CD14-positive monocyte (primary cell): ENCODE data around the gene KCNN3. TPM values are rescaled to one million over a fixed set of nuclear protein-coding genes. Genes with fewer than 3 reads are reported as not detected.

Experiments
- DNase-seq, 3 donors: peaks; one replicate each; pipeline ENCODE4 v3.0.0-alpha.2; 2011 to 2022
- H2AFZ ChIP-seq: 2 replicates; pipeline ENCODE4 v1.6.0; 2012; ENCODE audit warnings: mild to moderate bottlenecking, low read depth, low read length, inconsistent platforms; ENCODE audit not compliant: insufficient read depth, poor library complexity, severe bottlenecking
- H3K27ac ChIP-seq, 2 donors: 1 replicate in 1 of 2; 2 replicates in 1 of 2; pipeline ENCODE4 v1.5.1; 2012 to 2013; ENCODE audit warnings: low read length in 2 of 2, control low read depth in 1 of 2, inconsistent platforms in 1 of 2, low read depth in 1 of 2, mild to moderate bottlenecking in 1 of 2
- H3K27me3 ChIP-seq, 2 donors: one replicate each; pipeline versions ENCODE4 v1.6.0 to v1.6.1; 2011 to 2013; ENCODE audit warnings: low read length in 2 of 2; ENCODE audit not compliant: control insufficient read depth in 2 of 2, insufficient read depth in 2 of 2
- H3K36me3 ChIP-seq, 2 donors: replicated peaks in 1 of 2; 1 replicate in 1 of 2; 2 replicates in 1 of 2; pipeline versions ENCODE4 v1.5.1 to v1.6.1; 2012 to 2013; ENCODE audit warnings: low read length in 2 of 2, control low read depth in 1 of 2, inconsistent platforms in 1 of 2, mild to moderate bottlenecking in 1 of 2; ENCODE audit not compliant: insufficient read depth in 2 of 2, control insufficient read depth in 1 of 2
- H3K4me1 ChIP-seq, 2 donors: 1 replicate in 1 of 2; 2 replicates in 1 of 2; pipeline versions ENCODE4 v1.5.1 to v1.6.1; 2012 to 2013; ENCODE audit warnings: low read length in 2 of 2, control low read depth in 1 of 2, inconsistent platforms in 1 of 2, mild to moderate bottlenecking in 1 of 2, moderate library complexity in 1 of 2; ENCODE audit not compliant: insufficient read depth in 2 of 2, control insufficient read depth in 1 of 2
- H3K4me2 ChIP-seq: replicated peaks from 2 replicates; pipeline ENCODE3; 2012; ENCODE audit warnings: low read length, moderate library complexity, mild to moderate bottlenecking; ENCODE audit not compliant: poor library complexity, severe bottlenecking; ENCODE audit errors: extremely low read depth
- H3K4me3 ChIP-seq, 3 experiments: fragments of 200-600 bp in 1 of 3; sonication (generic) in 1 of 3; replicated peaks in 1 of 3; 1 replicate in 2 of 3; 2 replicates in 1 of 3; pipeline ENCODE4 v1.5.1; 2011 to 2013; ENCODE audit warnings: low read length in 3 of 3, mild to moderate bottlenecking in 3 of 3, control low read depth in 2 of 3, low read depth in 2 of 3, inconsistent platforms in 1 of 3, moderate library complexity in 1 of 3
- H3K79me2 ChIP-seq: 2 replicates; pipeline ENCODE4 v1.6.0; 2012; ENCODE audit warnings: mild to moderate bottlenecking, control low read depth, inconsistent platforms, low read length, moderate library complexity; ENCODE audit not compliant: insufficient read depth
- H3K9ac ChIP-seq: 2 replicates; pipeline ENCODE4 v1.6.0; 2017; ENCODE audit warnings: low read length, mild to moderate bottlenecking; ENCODE audit not compliant: insufficient read depth, poor library complexity, severe bottlenecking
- H3K9me3 ChIP-seq, 2 donors: replicated peaks in 1 of 2; 1 replicate in 1 of 2; 2 replicates in 1 of 2; pipeline versions ENCODE4 v1.5.1 to v1.6.1; 2012 to 2013; ENCODE audit warnings: low read length in 2 of 2, control low read depth in 1 of 2; ENCODE audit not compliant: control insufficient read depth in 1 of 2, insufficient read depth in 1 of 2
- H4K20me1 ChIP-seq: 2 replicates; pipeline ENCODE4 v1.6.0; 2012; ENCODE audit warnings: mild to moderate bottlenecking, low read length, control low read depth, moderate library complexity; ENCODE audit not compliant: insufficient read depth
- H3K27ac Mint-ChIP-seq, 7 donors: one replicate each; pipeline ENCODE4 v1.8.0; 2020; ENCODE audit warnings: mild to moderate bottlenecking in 7 of 7, mixed read lengths in 7 of 7, moderate library complexity in 6 of 7, inconsistent platforms in 2 of 7
- H3K27me3 Mint-ChIP-seq, 3 donors: one replicate each; pipeline ENCODE4 v1.8.0; 2021 to 2022; ENCODE audit warnings: low read depth in 3 of 3, mild to moderate bottlenecking in 3 of 3, mixed read lengths in 3 of 3, moderate library complexity in 3 of 3, inconsistent platforms in 1 of 3
- H3K36me3 Mint-ChIP-seq, 2 donors: one replicate each; pipeline ENCODE4 v1.8.0; 2020; ENCODE audit warnings: mixed read lengths in 2 of 2, inconsistent platforms in 1 of 2, mild to moderate bottlenecking in 1 of 2
- H3K4me1 Mint-ChIP-seq: one replicate; pipeline ENCODE4 v1.8.0; 2020; ENCODE audit warnings: mild to moderate bottlenecking, mixed read lengths
- H3K4me3 Mint-ChIP-seq, 2 donors: one replicate each; pipeline ENCODE4 v1.8.0; 2020; ENCODE audit warnings: mild to moderate bottlenecking in 2 of 2, mixed read lengths in 2 of 2, moderate library complexity in 1 of 2
- H3K9me3 Mint-ChIP-seq, 7 donors: one replicate each; pipeline ENCODE4 v1.8.0; 2020 to 2022; ENCODE audit warnings: mixed read lengths in 7 of 7, mild to moderate bottlenecking in 6 of 7, moderate library complexity in 6 of 7, inconsistent platforms in 2 of 7
- CTCF ChIP-seq: fragments of 200-600 bp; IDR thresholded peaks from one replicate; pipeline ENCODE4 v1.8.0; 2022; ENCODE audit warnings: antibody characterized with exemption, mild to moderate bottlenecking
- WGBS: methylation state at CpG from one replicate; pipeline ENCODE4 v1.1.5; 2013; ENCODE audit warnings: missing lambda C conversion rate; ENCODE audit not compliant: insufficient coverage; 5-methylcytosine and 5-hydroxymethylcytosine counted together
- intact Hi-C, 2 donors: fragments of 100-400 bp; cut with micrococcal nuclease; formaldehyde crosslinking; loops; one replicate each; pipeline versions ENCODE4 v1.15.0 to v1.15.1; 2023
- polyA plus RNA-seq, 3 donors: library from polyadenylated mRNA; depleted of rRNA in 1 of 3; unstranded in 2 of 3; stranded (reverse) in 1 of 3; fragments of 300-500 nt in 2 of 3; fragments of >200 nt in 1 of 3; fragmentation: Illumina TruSeq in 2 of 3; gene quantifications; 1 replicate in 2 of 3; 2 replicates in 1 of 3; pipeline ENCODE4 v1.2.3, GENCODE V29; 2012 to 2021

Gene KCNN3
- polyA plus RNA-seq, 3 donors: not detected

GRCh38 chr1:154822717-154823116, 47.4 kb downstream of the KCNN3 start:
- Histone ChIP-seq H3K27ac (no peak overlapping the region), H3K27me3 (no peaks in the 10 kb centered on the region), H3K4me2 (no peak overlapping the region), H2AFZ (no peak overlapping the region), H3K9ac (no peak overlapping the region), H3K36me3 (no peaks in the 10 kb centered on the region), H3K9me3 (no peaks in the 10 kb centered on the region), H4K20me1 (no peaks in the 10 kb centered on the region), H3K79me2 (no peaks in the 10 kb centered on the region), H3K4me3 (no peak overlapping the region), H3K4me1 (no peaks in the 10 kb centered on the region)
- Mint-ChIP-seq H3K4me3 (no peak overlapping the region), H3K27me3 (peaks cover 0 to 2% (median 1%) of the 10 kb centered on the region in 3 donors), H3K9me3 (no peaks in the 10 kb centered on the region), H3K27ac (no peak overlapping the region), H3K36me3 (no peaks in the 10 kb centered on the region), H3K4me1 (peaks cover 5% of the 10 kb centered on the region)
- no peak for DNase-seq
- no peak for TF ChIP-seq CTCF
- 97% methylated on average over 4 of the region's 6 CpGs for WGBS
- intact Hi-C loops: no loop called here

- DNase-seq: no peak
- Histone ChIP-seq H3K36me3 (no peaks in the 10 kb centered on the region), H3K27ac (no peak overlapping the region), H2AFZ (no peak overlapping the region), H3K4me1 (no peaks in the 10 kb centered on the region), H3K79me2 (no peaks in the 10 kb centered on the region), H3K9ac (no peak overlapping the region), H3K4me2 (no peak overlapping the region), H3K4me3 (no peak overlapping the region), H3K9me3 (no peaks in the 10 kb centered on the region), H4K20me1 (no peaks in the 10 kb centered on the region), H3K27me3 (no peaks in the 10 kb centered on the region)
- H3K4me1 Mint-ChIP-seq: peaks cover 5% of the 10 kb centered on the region
- intact Hi-C loops: no loop called here
- no peak for TF ChIP-seq CTCF
- no peak overlapping the region for H3K27ac Mint-ChIP-seq
- 100% methylated on average over 4 of the region's 10 CpGs for WGBS
- H3K4me3 Mint-ChIP-seq: no peak overlapping the region
- H3K36me3 Mint-ChIP-seq: no peaks in the 10 kb centered on the region
- H3K9me3 Mint-ChIP-seq: no peaks in the 10 kb centered on the region
- peaks cover 0 to 2% (median 1%) of the 10 kb centered on the region in 3 donors for H3K27me3 Mint-ChIP-seq
Measured at GRCh38 chr1:154822233-154822632, 47.8 kb downstream of the KCNN3 start.
